ACHN (cell line): ENCODE results near the gene TMEM52.
"Not testable (repeated sequence)": the region's sequence is repeated elsewhere in the genome, so short reads cannot be mapped to it uniquely, and the experiment has no call there.

Experiments used
- DNase-seq: peaks from one replicate; pipeline ENCODE4 v3.0.0-alpha.2; 2015
- in situ Hi-C: cut with HindIII; loops from 2 replicates; pipeline ENCODE4 v1.10.0; 2017; ENCODE audit warnings: low sequenced_read_pairs, low pct_ligation_motif_present, low pct_unique_long_range_greater_than_20kb

Gene TMEM52

DNA sequence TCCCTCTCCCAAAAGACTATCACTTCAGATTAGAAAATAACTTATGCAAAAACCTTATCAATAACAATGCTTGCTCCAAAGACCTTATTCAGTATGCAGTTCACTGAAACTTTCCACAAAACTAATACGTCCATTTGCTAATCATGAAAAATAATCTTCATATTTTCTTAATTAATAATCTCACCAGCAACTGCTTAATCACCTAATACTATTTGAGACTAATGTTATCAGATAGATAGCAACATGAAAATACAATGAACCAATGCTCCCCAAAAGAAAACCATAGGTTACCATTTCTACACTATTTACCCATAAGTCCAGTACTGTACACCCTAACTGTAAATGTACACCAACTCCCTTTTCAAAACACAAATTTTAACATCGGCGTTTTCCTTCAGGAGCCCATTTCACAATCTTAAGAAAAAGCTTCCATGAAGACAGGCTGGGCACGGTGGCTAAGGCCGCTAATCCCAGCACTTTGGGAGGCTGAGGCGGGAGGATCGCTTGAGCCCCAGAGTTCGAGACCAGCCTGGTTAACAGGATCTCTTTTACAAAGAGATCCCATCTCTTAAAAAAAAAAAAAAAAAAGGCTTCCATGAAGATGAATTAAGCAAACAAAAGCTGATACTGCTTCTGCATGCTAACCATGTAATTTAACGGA is 29.9 kb downstream of the TMEM52 start:
- DNase-seq: no peak
- in situ Hi-C loops: loop anchor here (10.0 kb wide), 1 partner anchor 64 kb away; no protein-coding TSS in a partner anchor

- not testable (repeated sequence) for DNase-seq
- in situ Hi-C loops: loop anchor here (10.0 kb wide), 1 partner anchor 59 kb away; no protein-coding TSS in a partner anchor
Measured at GRCh38 chr1:1883890-1884289, 35.2 kb downstream of the TMEM52 start.

DNA sequence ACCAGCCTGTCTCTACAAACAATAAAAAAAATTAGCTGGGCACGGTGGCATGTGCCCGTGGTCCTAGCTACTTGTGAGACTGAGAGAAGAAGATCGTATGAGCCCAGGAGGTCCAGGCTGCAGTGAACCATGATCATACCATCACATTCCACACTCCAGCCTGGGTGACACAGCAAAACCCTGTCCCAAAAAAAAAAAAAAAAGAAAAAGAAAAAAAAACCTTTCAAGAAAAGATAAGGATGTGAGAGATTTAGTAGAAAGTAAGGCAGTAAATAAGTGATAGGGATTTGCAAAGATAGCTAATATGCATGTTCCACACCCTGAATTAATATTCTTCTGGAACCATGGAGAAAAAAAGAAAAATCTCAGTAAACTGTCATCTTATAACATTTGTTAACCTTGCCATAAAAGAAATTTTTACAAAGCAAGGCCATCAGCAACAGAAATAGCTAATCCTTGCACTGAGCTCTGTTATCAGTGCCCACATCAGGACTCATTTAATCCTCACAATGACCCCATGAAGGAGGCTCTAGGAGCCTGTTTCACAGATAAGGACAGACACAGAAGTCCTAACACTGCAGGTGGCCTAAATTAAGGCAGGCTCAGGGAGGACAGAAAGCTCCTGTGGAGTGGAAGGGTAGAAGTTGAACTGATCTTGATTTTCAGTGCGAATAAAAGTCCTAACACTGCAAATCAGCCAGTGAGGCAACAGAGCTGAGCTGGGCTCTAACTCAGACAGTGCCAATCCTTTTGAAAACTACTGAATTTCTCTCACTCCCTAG is 35.8 kb downstream of the TMEM52 start:
- in situ Hi-C loops: loop anchor here (10.0 kb wide), 1 partner anchor 58 kb away; no protein-coding TSS in a partner anchor
- DNase-seq: peak; percentile 25

GRCh38 chr1:1881727-1882126 is 37.4 kb downstream of the TMEM52 start:
- in situ Hi-C loops: loop anchor here (10.0 kb wide), 1 partner anchor 57 kb away; no protein-coding TSS in a partner anchor
- DNase-seq: no peak

DNA sequence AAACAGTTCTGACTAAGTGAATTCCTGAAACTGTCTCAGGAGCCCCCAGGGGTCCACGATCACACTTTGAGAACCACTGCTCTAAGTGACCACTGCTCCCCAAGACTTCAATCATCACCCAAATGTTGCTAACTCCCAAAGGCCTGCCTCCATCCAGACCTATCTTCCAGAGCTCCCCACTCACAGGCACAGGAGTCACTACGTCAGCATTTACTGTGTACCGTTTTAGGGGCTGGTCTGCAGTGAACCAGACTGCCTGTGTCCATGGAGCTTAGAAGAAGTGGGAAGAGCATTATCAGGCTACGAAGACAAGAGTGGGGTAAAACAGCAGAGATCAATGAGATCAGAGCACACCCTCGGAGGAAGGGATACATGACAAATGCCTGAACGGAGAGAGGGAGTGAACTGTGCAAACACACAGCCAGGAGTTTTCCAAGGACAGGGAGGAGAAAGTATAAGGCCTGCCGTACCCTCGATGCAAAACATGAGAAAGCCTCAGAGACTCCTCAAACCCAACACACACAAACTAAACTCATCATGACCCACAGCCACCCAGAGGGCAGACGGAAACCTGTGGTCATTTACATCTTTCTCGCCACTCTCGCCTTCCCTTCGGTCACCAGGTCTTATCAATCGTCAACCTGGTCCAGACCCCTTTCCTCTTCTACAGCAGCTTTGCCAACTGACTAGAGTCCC is 38.3 kb downstream of the TMEM52 start:
- no peak for DNase-seq
- in situ Hi-C loops: loop anchor here (10.0 kb wide), 1 partner anchor 56 kb away; no protein-coding TSS in a partner anchor

DNA sequence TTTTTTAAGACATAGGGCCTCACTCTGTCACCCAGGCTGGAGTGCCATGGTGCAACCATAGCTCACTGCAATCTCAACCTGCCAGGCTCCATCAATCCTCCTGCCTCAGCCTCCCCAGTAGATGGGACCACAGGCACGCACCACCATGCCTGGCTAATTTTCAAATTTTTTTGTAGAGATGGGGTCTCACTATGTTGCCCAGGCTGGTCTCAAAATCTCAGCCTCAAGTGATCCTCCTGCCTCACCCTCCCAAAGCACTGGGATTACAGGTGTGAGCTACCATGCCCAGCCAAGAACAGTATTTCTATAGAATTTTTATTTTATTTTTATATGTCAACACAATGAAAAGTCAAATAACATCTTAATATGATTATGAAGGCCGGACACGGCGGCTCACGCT is 39.1 kb downstream of the TMEM52 start:
- in situ Hi-C loops: loop anchor here (10.0 kb wide), 1 partner anchor 55 kb away; no protein-coding TSS in a partner anchor
- DNase-seq: no peak

DNA sequence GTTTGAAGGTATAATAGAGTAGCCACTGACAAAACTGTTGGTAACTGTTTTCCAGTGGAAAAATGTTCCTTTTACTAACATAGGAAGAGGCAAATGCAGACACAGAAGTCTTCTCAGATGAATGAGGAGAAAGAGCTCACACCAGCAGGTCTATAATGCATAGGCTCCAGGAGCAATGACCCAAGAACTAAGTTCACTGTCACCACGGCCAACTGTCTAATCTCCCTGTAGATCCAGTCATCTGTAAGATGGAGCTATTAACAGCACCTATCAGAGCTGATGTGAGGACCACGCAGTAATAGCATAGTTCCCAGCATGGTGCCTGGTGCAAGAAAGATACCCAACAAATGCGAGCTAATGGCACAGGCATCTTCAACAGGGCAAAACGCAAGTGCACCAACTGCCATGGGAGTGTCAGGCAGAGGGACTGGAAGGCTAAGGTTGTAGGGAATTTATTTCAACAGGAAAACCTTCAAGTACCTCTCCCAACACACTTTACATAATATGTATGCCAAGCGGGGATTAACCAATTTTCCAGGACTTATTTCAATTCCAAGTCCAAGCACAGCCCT is 41.1 kb downstream of the TMEM52 start:
- in situ Hi-C loops: no loop called here
- no peak for DNase-seq

DNA sequence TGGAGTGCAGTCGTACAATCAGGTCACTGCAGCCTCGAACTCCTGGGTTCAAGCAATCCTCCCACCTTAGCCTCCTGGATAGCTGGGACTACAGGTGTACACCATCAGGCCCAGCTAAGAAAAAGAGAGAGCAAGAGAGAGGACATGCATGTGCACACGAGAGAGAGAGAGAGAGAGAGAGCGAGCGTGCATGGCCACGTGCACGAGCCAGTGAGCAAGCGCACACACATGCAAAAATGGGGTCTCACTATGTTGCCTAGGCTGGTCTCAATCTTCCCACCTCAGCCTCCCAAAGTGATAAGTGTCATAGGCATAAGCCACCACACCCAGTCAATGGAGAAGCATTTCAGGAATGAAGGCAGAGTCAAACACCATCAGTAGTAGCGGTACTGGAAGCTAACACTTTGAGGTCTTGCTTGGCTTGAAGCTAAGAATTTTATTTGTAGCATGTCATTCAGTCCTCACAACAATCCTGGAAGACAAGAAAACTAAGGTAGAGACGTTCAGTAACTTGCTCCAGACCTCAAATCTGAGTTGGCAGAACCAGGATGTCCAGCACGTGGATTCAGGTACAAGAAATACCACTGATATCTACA is 42.6 kb downstream of the TMEM52 start:
- in situ Hi-C loops: no loop called here
- no peak for DNase-seq

GRCh38 chr1:1875932-1876331 is 43.1 kb downstream of the TMEM52 start:
- no peak for DNase-seq
- in situ Hi-C loops: no loop called here

DNA sequence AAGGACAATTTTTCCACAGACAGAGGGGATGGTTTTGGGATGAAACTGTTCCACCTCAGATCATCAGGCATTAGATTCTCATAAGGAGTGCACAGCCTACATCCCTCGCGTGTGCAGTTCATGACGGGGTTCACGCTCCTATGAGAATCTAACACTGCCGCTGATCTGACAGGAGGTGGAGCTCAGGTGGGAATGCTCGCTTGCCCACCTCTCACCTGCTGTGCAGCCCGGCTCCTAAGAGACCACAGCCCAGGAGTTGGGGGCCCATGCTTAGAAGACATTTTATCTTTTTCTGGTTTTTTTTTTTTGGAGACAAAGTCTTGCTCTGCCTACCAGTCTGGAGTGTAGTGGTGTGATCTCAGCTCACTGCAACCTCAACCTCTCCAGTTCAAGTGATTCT is 44.2 kb downstream of the TMEM52 start:
- in situ Hi-C loops: no loop called here
- no peak for DNase-seq

- in situ Hi-C loops: no loop called here
- DNase-seq: no peak
Measured at GRCh38 chr1:1873186-1873585, 45.9 kb downstream of the TMEM52 start.

DNA sequence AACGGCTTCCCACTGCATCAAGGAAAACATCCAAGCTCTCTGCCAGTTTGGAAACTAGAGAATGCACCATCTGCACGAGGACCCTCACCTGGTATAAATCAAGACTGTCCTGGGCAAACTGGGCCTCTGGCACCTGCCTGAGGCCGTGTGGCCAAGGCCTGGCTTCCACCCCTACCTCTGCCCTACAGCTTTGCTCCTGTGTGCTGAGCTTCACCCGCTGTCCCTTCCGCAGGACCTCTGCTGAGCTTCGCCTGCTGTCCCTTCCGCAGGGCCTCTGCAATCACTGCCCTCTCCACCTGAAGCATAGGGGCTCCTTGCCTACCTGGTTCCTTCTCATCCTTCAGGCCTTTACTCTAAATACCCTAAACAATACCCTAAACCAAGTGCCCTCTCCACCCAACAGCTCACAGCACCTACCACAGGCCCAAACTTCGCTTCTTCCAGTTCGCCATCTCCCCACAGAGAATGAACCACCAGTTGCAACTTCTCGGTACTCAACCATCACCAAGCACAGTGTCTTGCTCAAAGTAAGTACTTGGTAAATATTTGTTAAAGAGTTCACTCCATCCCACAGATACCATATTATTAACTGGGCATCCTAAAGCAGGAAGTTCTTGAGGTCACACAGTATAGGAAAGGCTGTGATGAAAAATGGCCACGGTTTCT is 46.6 kb downstream of the TMEM52 start:
- no peak for DNase-seq
- in situ Hi-C loops: no loop called here

DNA sequence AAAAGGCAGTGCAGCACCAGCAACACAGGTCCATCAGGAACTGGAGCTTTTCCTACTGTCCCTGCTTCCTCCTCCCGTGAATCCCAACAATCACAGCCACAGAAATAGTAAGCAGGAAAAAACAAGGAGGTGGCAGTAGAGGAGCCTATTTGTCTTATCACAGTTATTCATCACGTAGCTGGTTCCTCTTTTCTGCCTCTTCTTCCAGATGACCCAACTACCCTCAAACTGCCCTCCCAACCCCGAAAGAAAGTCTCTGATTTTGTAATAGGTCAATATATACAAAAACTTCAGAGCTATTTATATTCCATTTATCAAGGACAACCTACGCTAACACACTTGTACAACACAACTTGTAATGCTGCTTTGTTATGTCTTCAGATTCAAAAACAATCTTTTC is 49.6 kb downstream of the TMEM52 start:
- no peak for DNase-seq
- in situ Hi-C loops: no loop called here
